GM21526 (cell line): ENCODE data around the gene ACOT11.
"Not testable (repeated sequence)": the region's sequence is repeated elsewhere in the genome, so short reads cannot be mapped to it uniquely, and the experiment has no call there.

ENCODE experiments used
- ATAC-seq: cut with Tn5 transposase; IDR thresholded peaks from one replicate; pipeline ENCODE4 v1.9.1; 2021; ENCODE audit warnings: moderate library complexity; ENCODE audit not compliant: unreplicated experiment, low FRiP score

ACOT11 gene

GRCh38 chr1:54536656-54537055, 11.4 kb upstream of the ACOT11 start:
- ATAC-seq: not testable (repeated sequence)

GRCh38 chr1:54537611-54538010, 10.4 kb upstream of the ACOT11 start:
- no peak for ATAC-seq

DNA sequence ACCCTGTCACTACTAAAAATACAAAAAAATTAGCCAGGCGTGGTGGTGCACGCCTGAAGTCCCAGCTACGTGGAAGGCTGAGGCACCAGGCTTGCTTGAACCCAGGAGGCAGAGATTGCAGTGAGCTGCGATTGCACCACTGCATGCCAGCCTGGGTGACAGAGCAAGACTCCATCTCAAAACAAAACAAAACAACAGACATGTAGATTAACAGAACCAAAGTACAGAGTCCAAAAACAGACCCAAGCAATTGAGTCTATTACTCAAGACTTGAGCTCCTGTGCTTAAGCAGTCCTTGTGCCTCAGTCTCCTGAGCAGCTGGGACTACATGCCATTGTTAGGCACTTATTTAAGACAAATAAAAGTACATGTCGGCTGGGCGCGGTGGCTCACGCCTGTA, 9.5 kb upstream of the ACOT11 start:
- no peak for ATAC-seq

- ATAC-seq: no peak
Observed at GRCh38 chr1:54540582-54541295, 7.3 kb upstream of the ACOT11 start.

GRCh38 chr1:54542120-54542961, 5.7 kb upstream of the ACOT11 start:
- ATAC-seq: no peak

- no peak for ATAC-seq
Observed at GRCh38 chr1:54542962-54543539, 5.0 kb upstream of the ACOT11 start.

DNA sequence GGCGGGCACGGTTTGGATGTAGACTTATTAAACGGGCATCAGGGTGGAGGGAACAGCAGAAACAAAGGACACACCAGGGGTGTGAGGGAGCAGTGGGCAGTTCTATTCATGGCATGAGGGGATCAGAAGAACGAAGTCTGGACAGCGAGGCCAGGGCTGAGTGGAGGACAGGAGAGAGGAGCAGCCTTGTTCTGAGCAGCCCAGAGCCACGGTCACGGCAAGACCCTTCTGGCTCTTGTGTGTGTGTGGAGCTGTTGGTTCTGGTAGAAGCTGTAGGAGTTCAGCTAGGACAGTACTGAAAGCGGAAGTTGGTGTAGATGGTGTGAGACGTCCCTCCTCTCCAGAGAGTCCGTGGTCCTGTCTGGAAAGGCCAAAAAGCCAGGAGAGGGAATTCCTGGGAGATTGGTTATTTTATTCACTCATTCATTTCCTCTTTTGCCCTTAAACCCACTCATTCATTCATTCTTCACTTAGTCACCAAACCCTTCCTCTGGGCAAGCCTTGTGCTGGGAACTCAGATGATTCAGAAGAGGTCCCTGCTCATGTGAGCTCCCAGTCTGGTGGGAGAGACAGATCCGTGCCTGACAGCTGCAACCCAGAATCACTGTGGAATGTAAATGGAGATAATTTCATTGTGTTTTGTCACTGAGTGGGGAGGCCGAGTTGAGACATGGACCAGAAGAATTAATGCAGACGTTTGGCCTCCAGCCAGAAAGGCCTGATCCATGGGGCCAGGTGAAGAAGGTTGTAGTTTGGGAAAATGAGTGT, 4.1 kb upstream of the ACOT11 start:
- no peak for ATAC-seq

- no peak for ATAC-seq
Observed at GRCh38 chr1:54545916-54546635, 2.0 kb upstream of the ACOT11 start.

- no peak for ATAC-seq
Observed at GRCh38 chr1:54546651-54547401, 1.2 kb upstream of the ACOT11 start.

GRCh38 chr1:54548389-54549044, 489 bp downstream of the ACOT11 start:
- ATAC-seq: no peak

GRCh38 chr1:54549181-54549924, 1.3 kb downstream of the ACOT11 start:
- no peak for ATAC-seq

GRCh38 chr1:54551891-54552290, 3.9 kb downstream of the ACOT11 start:
- ATAC-seq: no peak

DNA sequence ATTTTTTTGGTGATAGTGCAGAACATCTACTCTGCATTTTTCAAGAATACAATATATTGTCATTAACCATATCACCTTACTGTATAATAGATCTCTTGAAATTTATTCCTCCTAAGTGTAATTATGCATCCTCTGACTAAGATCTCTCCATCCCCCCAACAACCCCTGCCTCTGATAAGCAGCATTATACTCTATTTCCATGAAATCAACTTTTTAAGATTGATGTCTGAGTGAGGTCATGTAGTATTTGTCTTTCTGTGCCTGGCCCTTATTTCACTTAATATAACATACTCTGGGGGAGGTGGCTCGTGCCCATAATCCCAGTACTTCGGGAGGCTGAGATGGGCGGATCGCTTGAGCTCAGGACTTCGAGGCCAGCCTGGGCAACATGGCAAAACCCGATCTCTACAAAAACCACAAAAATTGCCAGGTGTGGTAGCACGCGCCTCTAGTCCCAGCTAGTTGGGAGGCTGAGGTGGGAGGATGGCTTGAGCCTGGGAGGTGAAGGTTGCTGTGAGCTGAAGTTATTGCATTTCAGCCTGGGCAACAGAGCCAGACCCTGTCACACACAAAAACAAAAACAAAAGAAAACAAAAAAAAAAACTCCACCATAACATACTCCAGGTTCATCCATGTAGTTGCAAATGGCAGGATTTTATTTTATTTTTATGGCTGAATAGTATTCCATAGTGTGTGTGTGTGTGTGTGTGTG, 5.7 kb downstream of the ACOT11 start:
- ATAC-seq: no peak

DNA sequence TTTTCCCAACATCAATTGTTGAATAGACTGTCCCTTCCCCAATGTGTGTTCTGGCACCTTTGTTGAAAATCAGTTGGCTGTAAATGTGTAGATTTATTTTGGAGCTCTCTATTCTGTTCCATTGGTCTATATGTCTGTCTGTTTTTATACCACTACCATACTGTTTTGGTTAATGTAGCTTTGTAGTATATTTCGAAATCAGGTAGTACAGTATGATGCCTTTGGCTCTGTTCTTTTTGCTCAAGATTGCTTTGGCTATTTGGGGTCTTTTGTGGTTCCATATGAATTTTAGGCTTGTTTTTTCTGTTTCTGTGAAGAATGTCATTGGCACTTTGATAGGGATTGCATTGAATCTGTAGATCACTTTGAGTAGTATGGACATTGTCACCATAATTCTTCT, 8.1 kb downstream of the ACOT11 start:
- ATAC-seq: no peak

- ATAC-seq: no peak
Observed at GRCh38 chr1:54557671-54558355, 9.8 kb downstream of the ACOT11 start.

- ATAC-seq: no peak
Observed at GRCh38 chr1:54558434-54559030, 10.5 kb downstream of the ACOT11 start.

DNA sequence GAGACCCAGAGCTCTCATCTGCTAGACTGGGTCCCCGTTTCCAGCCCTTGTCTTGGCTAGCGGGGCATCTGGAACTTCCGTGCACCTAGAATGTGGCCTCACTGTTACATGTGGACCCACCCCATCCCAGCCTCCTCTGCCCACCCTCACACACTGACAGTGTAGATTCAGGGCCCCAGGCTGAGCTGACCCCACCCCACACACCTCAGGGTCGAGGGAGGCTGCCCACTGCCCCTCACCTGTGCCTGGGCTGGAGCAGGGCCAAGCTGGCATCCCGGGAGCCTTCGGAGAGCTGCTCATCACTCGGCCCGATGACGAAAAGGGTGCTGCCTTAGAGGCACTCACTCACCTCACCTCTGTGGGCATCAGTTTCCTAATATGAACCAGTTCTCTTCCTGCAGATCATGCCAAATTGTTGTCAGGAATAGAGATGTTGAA, 11.1 kb downstream of the ACOT11 start:
- no peak for ATAC-seq
